GM12874 (cell line): ENCODE data around the gene HDAC4.

ENCODE experiments used
- CTCF ChIP-seq: IDR thresholded peaks from 2 replicates; pipeline ENCODE4 v1.5.1; 2011; ENCODE audit warnings: low read depth, mild to moderate bottlenecking, control low read depth, low read length, moderate library complexity; ENCODE audit not compliant: insufficient read depth

HDAC4 gene

GRCh38 chr2:239286901-239287300 is 113.9 kb downstream of the HDAC4 start:
- no peak for TF ChIP-seq CTCF

DNA sequence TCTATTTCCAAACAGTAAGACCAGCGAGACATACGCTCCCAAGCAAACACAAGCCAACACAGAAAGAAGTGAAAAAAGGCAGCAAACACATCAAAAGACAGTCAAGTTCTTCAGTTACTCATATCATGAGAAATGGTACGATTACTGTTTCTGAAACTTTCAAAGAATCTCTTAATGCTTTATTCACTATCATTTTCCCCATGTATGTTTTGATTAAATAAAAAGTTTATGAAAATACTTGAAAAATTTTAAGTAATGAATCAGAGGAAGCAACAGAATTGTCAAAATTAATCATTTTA is 114.9 kb downstream of the HDAC4 start:
- TF ChIP-seq CTCF: no peak

GRCh38 chr2:239285071-239285931 is 115.5 kb downstream of the HDAC4 start:
- no peak for TF ChIP-seq CTCF

- no peak for TF ChIP-seq CTCF
These were observed 116.6 kb downstream of the HDAC4 start for GRCh38 chr2:239283961-239284795.

- no peak for TF ChIP-seq CTCF
These were observed 117.4 kb downstream of the HDAC4 start for GRCh38 chr2:239283288-239283945.

- no peak for TF ChIP-seq CTCF
These were observed 118.2 kb downstream of the HDAC4 start for GRCh38 chr2:239282448-239283287.
